ENCODE measurements around the gene DNTT.

DNTT gene

GRCh38 chr10:96342402-96342801 is 38.2 kb downstream of the DNTT start:
- no peak for DNase-seq (ENCODE audit: low spot score)

DNA sequence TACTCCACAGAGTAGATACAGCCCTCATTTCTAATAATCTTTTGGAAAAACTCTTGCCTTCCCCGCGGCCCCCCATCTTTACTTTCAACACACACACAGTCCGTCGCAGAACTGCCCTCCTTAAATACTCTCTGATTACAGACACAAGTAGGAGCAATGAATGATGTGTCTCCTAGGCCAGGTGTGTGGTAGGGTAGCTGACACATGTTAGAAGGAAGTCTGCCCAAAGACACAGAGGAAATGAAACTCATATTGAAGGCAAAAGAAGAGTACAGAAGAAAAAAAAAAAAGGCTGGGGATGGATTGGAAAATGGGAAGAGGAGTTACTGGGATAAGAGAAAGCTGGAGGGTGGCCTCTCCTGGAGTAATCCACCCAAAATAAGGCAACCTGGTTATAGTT is 39.9 kb downstream of the DNTT start:
- no peak for DNase-seq (ENCODE audit: low spot score)

DNA sequence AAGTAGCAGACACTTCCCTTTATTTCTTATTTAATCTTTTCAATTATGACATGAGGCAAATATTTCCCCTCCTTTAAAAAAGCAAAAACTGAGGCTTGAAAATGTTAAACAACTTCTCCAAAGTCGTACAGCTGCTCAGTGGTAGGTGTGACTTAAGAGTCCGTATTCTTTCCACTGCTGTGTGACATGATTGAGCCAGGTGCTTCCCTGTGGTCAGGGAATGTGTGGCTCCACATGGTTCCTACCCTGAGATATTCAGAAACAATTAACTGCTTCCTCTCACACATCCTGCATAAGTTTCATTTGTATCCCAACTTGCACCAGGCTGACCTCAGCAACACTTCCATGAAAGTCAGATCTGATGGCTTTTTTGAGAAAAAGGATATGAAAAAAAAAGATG is 41.0 kb downstream of the DNTT start:
- no peak for DNase-seq (ENCODE audit: low spot score)

DNA sequence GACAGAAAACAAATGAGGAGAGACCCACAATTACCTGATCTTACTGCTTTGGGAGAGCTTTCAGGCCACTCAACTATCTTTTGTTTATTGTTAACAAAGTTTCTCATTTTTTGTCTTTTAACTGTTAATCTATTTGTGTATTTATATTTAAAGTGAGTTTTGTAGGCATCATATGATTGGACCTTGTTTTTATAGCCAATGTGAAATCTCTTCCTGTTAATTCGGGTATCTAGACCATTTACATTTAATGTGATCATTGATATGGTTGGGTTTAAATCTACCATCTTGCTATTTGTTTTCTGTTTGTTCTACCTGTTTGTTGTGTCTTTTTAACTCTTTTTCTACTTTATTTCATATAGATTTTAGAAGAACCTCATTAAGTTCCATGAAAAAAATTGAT is 42.1 kb downstream of the DNTT start:
- no peak for DNase-seq (ENCODE audit: low spot score)

DNA sequence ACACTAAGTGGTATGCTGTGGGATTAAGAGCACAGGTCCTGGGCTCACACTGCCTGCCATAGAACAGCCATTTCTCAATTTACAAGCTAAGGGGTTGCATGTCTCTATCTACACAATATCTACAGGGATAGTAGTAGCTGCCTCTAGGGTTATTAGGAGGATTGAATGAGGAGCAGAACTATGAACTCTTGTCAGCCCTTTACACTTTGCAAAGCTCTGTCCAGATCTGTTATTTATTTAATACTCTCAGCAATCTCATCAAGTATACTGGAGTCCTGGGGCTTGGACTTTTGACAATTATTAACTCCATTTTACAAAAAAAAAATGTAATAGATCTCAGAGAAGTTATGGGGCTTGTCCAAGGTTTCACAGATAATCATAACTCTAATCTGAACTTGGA is 47.8 kb downstream of the DNTT start:
- no peak for DNase-seq (ENCODE audit: low spot score)

DNA sequence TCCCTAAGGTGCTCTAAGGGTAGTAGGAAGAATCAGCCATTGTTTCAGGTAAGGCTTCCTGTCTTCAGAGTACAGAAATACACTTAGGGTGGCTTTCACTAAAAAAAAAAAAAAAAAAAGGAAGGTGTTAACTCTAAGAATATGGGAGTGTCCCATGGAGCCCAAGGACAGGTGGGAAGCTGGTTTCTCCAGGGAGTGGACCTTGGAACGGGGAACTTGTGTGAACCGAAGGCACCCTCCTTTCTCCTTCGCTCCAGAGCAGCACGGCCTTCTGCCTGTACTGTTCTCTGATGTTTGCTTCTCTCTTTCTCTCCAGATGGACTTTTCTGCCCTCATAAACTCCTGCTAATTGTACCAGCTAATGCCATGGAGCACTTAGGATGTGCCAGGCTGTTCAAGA is 48.3 kb downstream of the DNTT start:
- no peak for DNase-seq (ENCODE audit: low spot score)

DNA sequence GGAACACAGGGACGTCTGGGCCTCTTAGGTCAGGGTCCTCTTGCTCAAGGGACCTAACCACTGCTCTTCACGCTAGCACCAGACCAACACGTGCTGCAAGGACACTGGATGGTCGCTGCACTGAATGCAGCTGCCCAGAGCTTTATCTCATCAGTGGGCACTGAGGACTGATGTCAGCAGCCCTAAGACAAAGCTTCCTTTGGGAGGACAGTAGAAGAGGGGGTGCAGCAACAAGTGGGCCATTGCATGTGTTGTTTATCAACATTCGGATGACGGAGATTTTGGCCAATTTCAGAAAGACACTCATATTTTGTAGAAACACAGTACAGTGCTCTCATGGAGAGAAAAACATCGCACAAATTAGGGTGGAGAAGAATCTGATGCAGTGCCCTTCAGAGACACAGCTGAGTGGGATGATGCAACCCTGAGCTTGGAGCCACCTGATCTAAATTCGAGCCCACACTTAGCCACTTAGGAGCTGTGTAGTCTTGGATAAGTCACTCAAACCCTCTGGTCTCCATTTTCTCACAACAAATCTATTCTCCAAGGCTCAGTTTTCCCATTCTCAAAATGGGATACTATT is 52.9 kb downstream of the DNTT start:
- DNase-seq (ENCODE audit: low spot score): no peak

DNA sequence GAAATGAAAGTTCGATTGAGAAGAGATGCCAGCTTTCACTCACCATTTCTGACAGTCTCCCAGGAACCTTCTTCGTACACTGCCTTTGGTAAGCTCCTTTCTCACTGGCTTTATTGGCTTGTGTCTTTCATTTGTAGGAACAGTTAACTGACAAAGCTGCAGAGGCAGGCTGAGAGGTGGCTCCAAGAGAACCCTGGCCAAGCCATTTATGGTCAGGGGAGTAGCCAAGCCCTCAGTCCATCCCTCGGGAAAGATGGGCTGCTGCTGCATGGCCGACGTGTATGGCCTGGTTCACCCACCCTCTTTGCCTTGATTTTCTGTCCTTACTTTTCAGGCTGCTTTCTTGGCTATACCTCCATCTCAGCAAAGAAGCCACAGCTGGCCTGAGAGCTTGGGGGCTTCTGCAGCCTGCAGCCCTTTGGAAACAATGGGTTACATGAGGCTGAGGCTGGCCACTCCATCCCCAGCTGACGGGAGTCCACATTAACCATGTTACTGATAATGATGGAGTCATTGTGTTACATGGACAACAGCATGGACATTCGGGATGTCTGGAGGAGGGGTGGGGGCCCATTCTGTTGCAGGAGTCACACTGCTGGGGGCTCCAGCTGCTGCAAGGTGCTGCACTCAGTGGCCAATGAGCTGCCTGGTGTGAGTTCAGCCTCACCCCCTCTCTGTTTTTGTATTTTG is 54.8 kb downstream of the DNTT start, which contains the start of gene OPALIN:
Gene OPALIN, minus strand, starts transcription at position 152 of the 690 bp plus-strand sequence. Its CDS starts 106 bp downstream, at position 46.
- no peak for DNase-seq (ENCODE audit: low spot score)

DNA sequence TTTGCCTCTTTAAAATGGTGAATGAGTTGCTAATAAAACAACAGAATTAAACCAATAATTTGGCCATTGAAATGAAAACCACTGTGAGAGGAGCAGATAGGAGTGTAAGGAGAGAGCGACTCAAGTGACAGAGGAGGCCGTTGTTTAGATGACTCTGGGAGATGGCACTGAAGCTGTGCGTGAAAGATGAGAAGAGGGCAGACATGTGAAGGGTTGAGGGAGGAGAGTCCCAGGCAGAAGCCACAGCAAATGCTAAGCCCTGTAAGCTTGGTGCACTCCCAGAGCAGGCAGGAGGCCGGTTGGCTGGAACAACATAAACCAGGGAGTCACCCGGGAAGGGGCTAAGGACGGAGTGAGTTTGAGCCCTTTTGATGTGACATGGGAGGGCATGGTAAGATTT is 55.4 kb downstream of the DNTT start:
- no peak for DNase-seq (ENCODE audit: low spot score)

DNA sequence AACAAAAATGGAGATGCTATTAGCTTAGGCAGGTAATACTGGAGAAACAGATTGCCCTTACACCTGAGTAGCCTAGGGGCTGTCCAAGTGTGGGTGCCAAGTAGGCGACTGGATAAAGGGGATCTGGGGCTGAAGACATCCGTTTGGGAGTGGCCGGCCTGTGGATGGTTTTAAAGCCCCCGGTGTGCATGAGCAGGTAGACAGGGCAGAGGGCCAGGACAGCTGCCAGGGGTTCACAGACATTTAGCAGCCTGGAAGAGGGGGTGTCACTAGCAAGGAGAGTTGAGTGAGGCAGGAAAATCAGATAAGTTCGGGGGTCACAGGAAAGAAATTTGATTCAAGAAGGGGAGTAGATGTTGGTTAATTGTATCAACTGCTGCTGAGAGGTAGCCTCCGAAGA is 56.1 kb downstream of the DNTT start:
- DNase-seq (ENCODE audit: low spot score): no peak

DNA sequence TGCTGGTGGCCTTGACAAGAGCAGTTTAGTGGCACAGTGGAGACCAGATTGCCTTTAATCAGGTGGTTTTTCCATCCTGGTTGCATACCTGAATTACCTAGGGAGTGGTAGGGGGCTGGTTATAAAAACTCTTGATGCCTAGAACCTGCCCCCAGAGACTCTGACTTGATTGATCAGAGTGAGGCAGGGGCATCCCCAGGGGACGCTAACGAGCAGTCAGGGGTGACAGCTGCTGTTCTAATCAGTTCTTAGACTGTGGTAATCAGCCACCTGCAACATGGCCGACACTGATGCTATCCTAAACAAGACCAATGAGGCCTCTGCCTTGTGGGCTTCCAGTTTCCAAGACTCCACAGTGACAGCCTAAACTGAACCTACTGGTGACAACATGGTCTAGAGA is 56.5 kb downstream of the DNTT start:
- DNase-seq (ENCODE audit: low spot score): no peak

- no peak for DNase-seq (ENCODE audit: low spot score)
Observed at GRCh38 chr10:96365571-96365970, 61.3 kb downstream of the DNTT start.

GRCh38 chr10:96366508-96366907 is 62.3 kb downstream of the DNTT start:
- no peak for DNase-seq (ENCODE audit: low spot score)

- no peak for DNase-seq (ENCODE audit: low spot score)
Observed at GRCh38 chr10:96367470-96367869, 63.2 kb downstream of the DNTT start.

GRCh38 chr10:96368971-96369370 is 64.7 kb downstream of the DNTT start:
- no peak for DNase-seq (ENCODE audit: low spot score)

- no peak for DNase-seq (ENCODE audit: low spot score)
Observed at GRCh38 chr10:96369890-96370583, 65.8 kb downstream of the DNTT start.

DNA sequence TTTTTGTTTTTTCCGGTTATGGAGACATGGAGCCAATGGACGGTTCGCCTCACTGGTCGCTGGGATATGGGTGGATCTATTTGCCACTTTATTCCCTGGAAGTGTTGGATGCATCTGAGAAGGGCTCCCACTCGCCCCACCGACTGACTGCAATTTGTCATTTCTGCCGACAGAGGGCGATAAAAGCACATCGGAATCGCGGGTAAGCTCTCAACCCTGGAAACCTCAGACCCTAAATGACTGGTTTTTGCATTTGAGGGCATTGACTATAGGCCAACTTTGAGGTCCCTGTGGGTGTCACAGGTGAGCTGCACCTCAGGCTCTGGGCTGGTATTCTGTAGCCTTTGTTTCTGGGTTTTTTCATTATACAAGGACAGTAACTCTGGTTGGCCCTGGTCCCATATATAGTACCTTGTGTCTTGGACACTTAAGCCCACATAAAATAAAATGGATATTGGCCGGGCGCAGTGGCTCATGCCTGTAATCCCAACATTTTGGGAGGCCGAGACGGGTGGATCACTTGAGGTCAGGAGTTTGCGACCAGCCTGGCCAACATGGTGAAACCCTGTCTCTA is 66.4 kb downstream of the DNTT start:
- peak; percentile 52 for DNase-seq (ENCODE audit: low spot score)

- DNase-seq (ENCODE audit: low spot score): no peak
Observed at GRCh38 chr10:96371356-96371755, 67.1 kb downstream of the DNTT start.

DNA sequence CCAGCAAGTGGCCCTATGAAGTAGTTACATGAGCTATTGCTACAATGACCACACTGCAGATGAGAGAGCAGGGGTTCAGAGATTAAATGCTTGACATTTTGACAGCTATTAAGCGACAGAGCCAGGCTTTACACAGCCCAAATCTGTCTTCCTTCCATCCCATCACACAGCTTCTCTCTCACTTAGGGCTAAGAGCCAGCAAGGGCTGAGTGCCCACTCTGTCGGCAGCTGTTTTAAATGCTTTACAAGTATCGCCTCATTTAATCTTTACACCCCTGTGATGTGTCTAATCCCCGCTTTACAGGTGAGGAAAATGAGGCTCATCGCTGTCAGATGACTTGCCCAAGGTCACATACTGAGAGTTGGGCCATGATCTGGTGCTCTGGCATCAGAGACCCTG is 69.8 kb downstream of the DNTT start:
- DNase-seq (ENCODE audit: low spot score): no peak

DNA sequence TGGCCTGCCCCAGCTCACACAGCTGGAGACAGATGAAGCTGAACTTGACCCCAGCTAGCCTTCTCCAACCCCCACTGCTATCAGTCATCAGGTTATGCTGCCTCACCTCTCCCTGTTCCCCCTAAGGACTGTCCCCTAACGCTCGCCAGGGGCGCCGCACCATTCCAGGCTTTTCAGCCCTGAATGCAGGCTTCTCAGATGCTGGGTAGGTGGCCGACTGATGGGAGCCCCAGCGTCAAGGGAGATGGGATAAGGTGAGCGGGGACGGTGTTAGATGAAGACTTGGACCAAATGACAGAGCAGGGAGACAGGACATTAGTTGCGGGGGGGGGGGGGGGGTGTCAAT is 70.4 kb downstream of the DNTT start:
- no peak for DNase-seq (ENCODE audit: low spot score)

GRCh38 chr10:96374985-96375830 is 71.0 kb downstream of the DNTT start:
- DNase-seq (ENCODE audit: low spot score): peak; percentile 71

DNA sequence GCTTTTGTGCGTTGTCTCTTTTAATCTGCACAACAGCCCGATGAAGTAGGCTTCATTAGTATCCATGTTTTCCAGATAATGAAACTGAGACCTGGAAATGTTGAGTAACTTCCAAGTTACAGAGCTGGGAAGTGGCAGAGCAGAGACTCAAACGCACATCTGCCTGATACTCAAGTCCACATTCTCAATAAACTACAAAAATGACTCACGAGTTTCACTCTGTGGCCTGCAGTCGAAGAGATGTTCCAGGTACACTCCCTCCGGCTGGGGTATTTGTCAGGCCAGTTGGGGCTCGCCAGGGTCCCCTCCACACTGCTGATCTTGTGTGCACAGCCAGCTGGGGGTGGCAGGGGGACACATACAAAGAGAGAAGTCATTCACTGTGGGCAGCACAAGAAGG is 72.2 kb downstream of the DNTT start:
- no peak for DNase-seq (ENCODE audit: low spot score)

All from hematopoietic multipotent progenitor cell treated with erythropoietin and hydrocortisone succinate and interleukin-3 and kit ligand, for 17 days (in vitro differentiated cells).